Fibroblast of lung (primary cell): ENCODE measurements around the gene DCDC2. TPM values are rescaled to one million over a fixed set of nuclear protein-coding genes. Genes with fewer than 3 reads are reported as not detected.
"Not testable (repeated sequence)": the region's sequence is repeated elsewhere in the genome, so short reads cannot be mapped to it uniquely, and the experiment has no call there.

Experiments used
- DNase-seq, 2 donors: peaks; one replicate each; pipeline versions ENCODE4 v3.0.0 to v3.0.0-alpha.2; 2010; ENCODE audit warnings: low read depth in 2 of 2
- H2AFZ ChIP-seq: 2 replicates; pipeline ENCODE4 v1.5.1; 2012; ENCODE audit warnings: low read length, control low read depth, inconsistent platforms
- H3K27ac ChIP-seq: 2 replicates; pipeline ENCODE4 v1.5.1; 2011; ENCODE audit warnings: low read length, control low read depth; ENCODE audit not compliant: insufficient read depth
- H3K27me3 ChIP-seq: 2 replicates; pipeline ENCODE4 v1.5.1; 2011; ENCODE audit warnings: mild to moderate bottlenecking, low read length; ENCODE audit not compliant: control insufficient read depth, insufficient read depth
- H3K36me3 ChIP-seq: 2 replicates; pipeline ENCODE4 v1.5.1; 2011; ENCODE audit warnings: low read length; ENCODE audit not compliant: control insufficient read depth, insufficient read depth
- H3K4me1 ChIP-seq: 2 replicates; pipeline ENCODE4 v1.5.1; 2011; ENCODE audit warnings: low read length; ENCODE audit not compliant: control insufficient read depth, insufficient read depth; ENCODE audit errors: extremely low read depth
- H3K4me2 ChIP-seq: 2 replicates; pipeline ENCODE4 v1.5.1; 2011; ENCODE audit warnings: low read length, control low read depth; ENCODE audit not compliant: insufficient read depth; ENCODE audit errors: extremely low read depth
- H3K4me3 ChIP-seq, 4 experiments: fragments of 200-600 bp in 1 of 4; sonication (generic) in 1 of 4; replicated peaks in 1 of 4; 2 replicates each; pipeline ENCODE4 v1.5.1; 2011 to 2016; ENCODE audit warnings: low read length in 4 of 4, low read depth in 3 of 4, mild to moderate bottlenecking in 3 of 4, control low read depth in 2 of 4, inconsistent platforms in 1 of 4, mixed read lengths in 1 of 4; ENCODE audit not compliant: insufficient read depth in 1 of 4; ENCODE audit errors: control extremely low read depth in 1 of 4
- H3K79me2 ChIP-seq: 2 replicates; pipeline ENCODE4 v1.5.1; 2012; ENCODE audit warnings: mild to moderate bottlenecking, low read length, inconsistent platforms; ENCODE audit not compliant: control insufficient read depth, insufficient read depth
- H3K9ac ChIP-seq: 2 replicates; pipeline ENCODE4 v1.5.1; 2011; ENCODE audit warnings: mild to moderate bottlenecking, low read length, control low read depth; ENCODE audit not compliant: insufficient read depth
- H3K9me3 ChIP-seq: 2 replicates; pipeline ENCODE4 v1.5.1; 2012; ENCODE audit warnings: low read depth, low read length; ENCODE audit not compliant: control insufficient read depth, insufficient read depth
- H4K20me1 ChIP-seq: 2 replicates; pipeline ENCODE4 v1.5.1; 2011; ENCODE audit warnings: low read length; ENCODE audit not compliant: control insufficient read depth, insufficient read depth; ENCODE audit errors: extremely low read depth
- EZH2 ChIP-seq: IDR thresholded peaks from 2 replicates; pipeline ENCODE4 v1.5.1; 2012; ENCODE audit warnings: low read length, control low read depth, mild to moderate bottlenecking; ENCODE audit errors: missing control alignments
- polyA plus RNA-seq, 2 donors: library from polyadenylated mRNA; depleted of rRNA in 1 of 2; stranded (reverse) in 1 of 2; unstranded in 1 of 2; fragments of >200 nt; gene quantifications; 2 replicates each; pipeline ENCODE4 v1.2.1, GENCODE V29; 2011 to 2012; ENCODE audit warnings: missing spikeins in 1 of 2
- total RNA-seq: library from RNA; depleted of rRNA; stranded (reverse); fragments of >200 nt; gene quantifications from 2 replicates; pipeline ENCODE4 v1.2.1, GENCODE V29; 2014
- TF ChIP-seq, protein P1 (sequence below), 2 donors: IDR thresholded peaks in 1 of 2; conservative IDR thresholded peaks in 1 of 2; 1 replicate in 1 of 2; 2 replicates in 1 of 2; pipeline ENCODE4 v1.5.1; 2011 to 2012; ENCODE audit warnings: low read length in 2 of 2, control low read depth in 1 of 2, inconsistent platforms in 1 of 2, low read depth in 1 of 2, mild to moderate bottlenecking in 1 of 2

The DCDC2 gene
- total and polyA plus RNA-seq, 2 donors (not counting 1 experiment from before 2014, with no cell fraction given), result 0.01 TPM; not detected in 1

DNA sequence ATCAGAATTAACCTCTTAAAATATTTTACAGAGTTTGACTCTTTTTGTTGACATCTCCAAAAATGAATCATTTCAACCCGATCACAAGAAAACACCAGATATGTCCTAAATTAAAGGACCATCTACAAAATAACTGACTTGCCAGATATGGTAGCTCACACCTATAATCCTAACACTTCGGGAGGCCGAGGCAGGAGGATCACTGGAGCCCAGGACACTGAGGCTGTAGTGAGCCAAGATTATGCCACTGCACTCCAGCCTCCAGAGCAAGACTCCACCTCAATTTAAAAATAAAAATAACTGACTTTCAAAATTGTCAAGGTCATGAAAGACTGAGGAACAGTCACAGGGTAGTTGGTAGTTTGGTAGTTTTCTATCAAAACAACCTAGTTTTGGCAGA lies 34.9 kb downstream of the DCDC2 start:
- H3K4me1 ChIP-seq, result no peaks in the 10 kb centered on the region
- TF ChIP-seq, protein P1, sequence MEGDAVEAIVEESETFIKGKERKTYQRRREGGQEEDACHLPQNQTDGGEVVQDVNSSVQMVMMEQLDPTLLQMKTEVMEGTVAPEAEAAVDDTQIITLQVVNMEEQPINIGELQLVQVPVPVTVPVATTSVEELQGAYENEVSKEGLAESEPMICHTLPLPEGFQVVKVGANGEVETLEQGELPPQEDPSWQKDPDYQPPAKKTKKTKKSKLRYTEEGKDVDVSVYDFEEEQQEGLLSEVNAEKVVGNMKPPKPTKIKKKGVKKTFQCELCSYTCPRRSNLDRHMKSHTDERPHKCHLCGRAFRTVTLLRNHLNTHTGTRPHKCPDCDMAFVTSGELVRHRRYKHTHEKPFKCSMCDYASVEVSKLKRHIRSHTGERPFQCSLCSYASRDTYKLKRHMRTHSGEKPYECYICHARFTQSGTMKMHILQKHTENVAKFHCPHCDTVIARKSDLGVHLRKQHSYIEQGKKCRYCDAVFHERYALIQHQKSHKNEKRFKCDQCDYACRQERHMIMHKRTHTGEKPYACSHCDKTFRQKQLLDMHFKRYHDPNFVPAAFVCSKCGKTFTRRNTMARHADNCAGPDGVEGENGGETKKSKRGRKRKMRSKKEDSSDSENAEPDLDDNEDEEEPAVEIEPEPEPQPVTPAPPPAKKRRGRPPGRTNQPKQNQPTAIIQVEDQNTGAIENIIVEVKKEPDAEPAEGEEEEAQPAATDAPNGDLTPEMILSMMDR (conservative IDR thresholded peaks at IDR 0.05 in 1 of 2, IDR thresholded peaks at IDR 0.05 in 1 of 2; ENCODE audit: low read depth in 1 of 2, low read length in 2 of 2), result no peak
- TF ChIP-seq EZH2, result no peak
- no peaks in the 10 kb centered on the region for H3K9me3 ChIP-seq
- no peaks in the 10 kb centered on the region for H4K20me1 ChIP-seq
- no peak for DNase-seq
- no peaks in the 10 kb centered on the region for H3K36me3 ChIP-seq
- no peak overlapping the region for H2AFZ ChIP-seq
- no peaks in the 10 kb centered on the region for H3K27me3 ChIP-seq
- no peak overlapping the region for H3K9ac ChIP-seq
- H3K79me2 ChIP-seq, result no peaks in the 10 kb centered on the region
- H3K27ac ChIP-seq, result no peak overlapping the region
- no peak overlapping the region for H3K4me3 ChIP-seq
- no peak overlapping the region for H3K4me2 ChIP-seq

DNA sequence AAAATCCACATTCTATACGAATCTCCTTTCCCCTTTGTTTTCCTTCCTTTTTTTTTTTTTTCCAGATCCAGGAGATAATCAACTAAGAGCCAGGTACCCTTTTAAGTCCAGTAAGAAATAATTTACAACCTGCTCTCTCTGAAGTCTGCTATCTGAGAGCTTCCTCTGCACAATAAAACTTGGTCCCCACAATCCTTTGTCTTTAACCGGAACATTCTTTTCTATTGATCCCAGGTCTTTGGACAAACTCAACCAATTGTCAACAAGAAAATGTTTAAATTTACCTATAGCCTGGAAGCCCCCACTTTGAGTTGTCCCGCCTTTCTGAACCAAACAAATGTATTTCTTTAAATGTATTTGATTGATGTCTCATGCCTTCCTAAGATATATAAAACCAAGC lies 35.4 kb downstream of the DCDC2 start:
- H3K4me3 ChIP-seq, H3K9ac ChIP-seq, H2AFZ ChIP-seq, H3K27me3 ChIP-seq, H3K4me2 ChIP-seq, H3K9me3 ChIP-seq, H4K20me1 ChIP-seq, DNase-seq, H3K79me2 ChIP-seq, H3K36me3 ChIP-seq, H3K27ac ChIP-seq, H3K4me1 ChIP-seq: not testable (repeated sequence)

DNA sequence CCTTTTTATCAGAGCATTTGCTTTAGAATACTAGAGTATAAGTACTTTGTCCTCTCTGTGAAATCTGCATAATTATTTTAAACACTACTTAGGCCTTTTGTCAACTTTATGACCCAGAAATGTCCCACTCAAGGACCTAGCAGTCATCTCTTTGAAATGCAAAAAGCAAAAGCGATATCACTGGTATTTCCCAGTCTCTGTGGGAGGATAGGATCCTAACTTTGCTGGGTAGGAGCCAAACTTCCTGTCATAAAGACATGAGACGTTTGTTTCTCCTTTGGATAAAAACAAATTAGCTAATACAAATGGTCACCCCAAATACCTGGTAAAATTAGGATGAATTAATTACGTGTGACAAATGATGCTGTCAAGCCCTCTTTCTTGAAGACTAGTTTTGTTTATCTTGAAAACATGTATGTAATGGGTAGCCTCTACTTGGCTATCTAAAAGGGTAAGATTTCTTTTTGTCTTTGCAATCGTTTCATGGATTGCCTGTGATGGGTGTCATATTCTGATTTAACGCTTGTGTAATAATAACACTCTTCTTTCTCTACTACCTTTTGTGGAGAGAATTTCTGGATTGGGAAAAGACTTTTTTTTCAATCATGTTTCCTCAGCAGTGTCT lies 36.2 kb downstream of the DCDC2 start:
- no peak overlapping the region for H3K4me3 ChIP-seq
- no peak overlapping the region for H2AFZ ChIP-seq
- H3K4me1 ChIP-seq, result no peaks in the 10 kb centered on the region
- no peaks in the 10 kb centered on the region for H3K36me3 ChIP-seq
- H3K27me3 ChIP-seq, result no peaks in the 10 kb centered on the region
- H3K4me2 ChIP-seq, result no peak overlapping the region
- no peak overlapping the region for H3K27ac ChIP-seq
- no peaks in the 10 kb centered on the region for H3K9me3 ChIP-seq
- H4K20me1 ChIP-seq, result no peaks in the 10 kb centered on the region
- TF ChIP-seq, protein P1 (conservative IDR thresholded peaks at IDR 0.05 in 1 of 2, IDR thresholded peaks at IDR 0.05 in 1 of 2; ENCODE audit: low read depth in 1 of 2, low read length in 2 of 2), result no peak
- no peak for TF ChIP-seq EZH2
- peak in 1 of 2 donors; percentile 76 for DNase-seq
- no peaks in the 10 kb centered on the region for H3K79me2 ChIP-seq
- no peak overlapping the region for H3K9ac ChIP-seq
